C4-2B (cell line): ENCODE results near the gene SLC27A1.

Experiments used
- ZFX ChIP-seq: fragments of 450-650 bp; IDR thresholded peaks from 2 replicates; pipeline ENCODE4 v1.6.1; 2017
- TF ChIP-seq, protein P1 (sequence below): fragments of 450-650 bp; conservative IDR thresholded peaks from 2 replicates; pipeline ENCODE4 v1.5.1; 2017; ENCODE audit warnings: mild to moderate bottlenecking

DNA sequence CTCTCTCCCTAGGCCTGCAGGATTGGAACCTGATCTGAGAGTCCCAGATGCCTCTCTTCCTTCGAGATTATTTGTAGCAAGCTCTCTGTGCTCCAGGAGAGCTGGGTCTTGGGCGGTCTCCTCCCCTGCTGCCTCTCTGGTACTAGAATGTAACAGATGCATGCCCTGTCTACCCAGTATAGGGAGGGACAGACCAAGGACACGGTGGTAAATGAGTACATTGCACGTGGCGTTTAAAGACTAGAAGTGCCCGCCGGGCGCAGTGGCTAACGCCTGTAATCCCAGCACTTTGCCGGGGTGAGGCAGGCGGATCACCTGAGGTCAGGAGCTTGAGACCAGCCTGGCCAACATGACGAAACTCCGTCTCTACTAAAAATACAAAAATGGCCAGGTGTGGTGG lies 11.7 kb downstream of the SLC27A1 start:
- TF ChIP-seq, protein P1, sequence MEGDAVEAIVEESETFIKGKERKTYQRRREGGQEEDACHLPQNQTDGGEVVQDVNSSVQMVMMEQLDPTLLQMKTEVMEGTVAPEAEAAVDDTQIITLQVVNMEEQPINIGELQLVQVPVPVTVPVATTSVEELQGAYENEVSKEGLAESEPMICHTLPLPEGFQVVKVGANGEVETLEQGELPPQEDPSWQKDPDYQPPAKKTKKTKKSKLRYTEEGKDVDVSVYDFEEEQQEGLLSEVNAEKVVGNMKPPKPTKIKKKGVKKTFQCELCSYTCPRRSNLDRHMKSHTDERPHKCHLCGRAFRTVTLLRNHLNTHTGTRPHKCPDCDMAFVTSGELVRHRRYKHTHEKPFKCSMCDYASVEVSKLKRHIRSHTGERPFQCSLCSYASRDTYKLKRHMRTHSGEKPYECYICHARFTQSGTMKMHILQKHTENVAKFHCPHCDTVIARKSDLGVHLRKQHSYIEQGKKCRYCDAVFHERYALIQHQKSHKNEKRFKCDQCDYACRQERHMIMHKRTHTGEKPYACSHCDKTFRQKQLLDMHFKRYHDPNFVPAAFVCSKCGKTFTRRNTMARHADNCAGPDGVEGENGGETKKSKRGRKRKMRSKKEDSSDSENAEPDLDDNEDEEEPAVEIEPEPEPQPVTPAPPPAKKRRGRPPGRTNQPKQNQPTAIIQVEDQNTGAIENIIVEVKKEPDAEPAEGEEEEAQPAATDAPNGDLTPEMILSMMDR, result no peak
- no peak for TF ChIP-seq ZFX
